K562 (cell line): ENCODE results near the gene VIPR2. TPM values are rescaled to one million over a fixed set of nuclear protein-coding genes. Genes with fewer than 3 reads are reported as not detected.

Source experiments
- ATAC-seq: fragments of 200-7000 bp; cut with Tn5 transposase; 3 replicates; pipeline ENCODE4 v1.9.1; 2020; ENCODE audit warnings: moderate library complexity
- BruUV-seq: library from RNA; stranded (reverse); fragments of 400-500 nt; replicated peaks from 2 replicates; lab custom pipeline; 2021; lab: Mats Ljungman, UMichigan
- CTCF ChIA-PET: fragments of 300-600 bp; formaldehyde crosslinking; extraction: SDS; loops from one replicate; lab custom pipeline; 2021; ENCODE audit warnings: low intra/inter-chr PET ratio; lab: Yijun Ruan, JAX
- POLR2A ChIA-PET: fragments of 300-600, 350-650 bp; sonication (Branson Sonifier 250); formaldehyde crosslinking; extraction: SDS; loops from one replicate; lab custom pipeline; 2021; ENCODE audit warnings: antibody characterized with exemption, inconsistent platforms; lab: Yijun Ruan, JAX
- DNase-seq, 4 experiments: peaks; one replicate each; pipeline versions ENCODE4 v3.0.0 to v3.0.0-alpha.2; 2011 to 2018; ENCODE audit warnings: low spot score in 3 of 4, mixed read lengths in 3 of 4; ENCODE audit errors: extremely low read depth in 1 of 4
- FAIRE-seq: peaks from 2 replicates; lab custom pipeline; 2011; peaks lifted over from hg19 to GRCh38; lab: Jason Lieb, UNC
- H2AFZ ChIP-seq: 2 replicates; pipeline ENCODE4 v1.6.0; 2011; ENCODE audit warnings: low read depth, low read length, control low read depth, inconsistent platforms
- H3K27ac ChIP-seq: fragments of 200-600 bp; 3 replicates; pipeline ENCODE4 v1.8.0; 2011; ENCODE audit warnings: low read depth, mild to moderate bottlenecking, control low read depth, inconsistent platforms, low read length, moderate library complexity, mixed read lengths; ENCODE audit errors: extremely low read depth
- H3K27me3 ChIP-seq, 2 experiments: fragments of 300-600 bp in 1 of 2; 2 replicates in 1 of 2; 3 replicates in 1 of 2; pipeline versions ENCODE4 v1.6.0 to v1.8.0; 2011; ENCODE audit warnings: inconsistent platforms in 2 of 2, low read length in 2 of 2, mild to moderate bottlenecking in 1 of 2, mixed read lengths in 1 of 2, moderate library complexity in 1 of 2; ENCODE audit not compliant: control insufficient read depth in 2 of 2, insufficient read depth in 2 of 2
- H3K36me3 ChIP-seq: fragments of 300-600 bp; 3 replicates; pipeline ENCODE4 v1.8.0; 2011; ENCODE audit warnings: mild to moderate bottlenecking, low read length, inconsistent platforms; ENCODE audit not compliant: control insufficient read depth, insufficient read depth
- H3K4me1 ChIP-seq, 2 experiments: fragments of 200-600 bp in 1 of 2; replicated peaks in 1 of 2; 2 replicates in 1 of 2; 3 replicates in 1 of 2; pipeline versions ENCODE4 v1.5.1 to v1.8.0; 2011; ENCODE audit warnings: inconsistent platforms in 2 of 2, low read length in 2 of 2, mild to moderate bottlenecking in 1 of 2, mixed read lengths in 1 of 2, moderate library complexity in 1 of 2; ENCODE audit not compliant: control insufficient read depth in 2 of 2, insufficient read depth in 2 of 2
- H3K4me2 ChIP-seq: 2 replicates; pipeline ENCODE4 v1.6.1; 2011; ENCODE audit warnings: low read length, control low read depth, inconsistent platforms, mixed read lengths; ENCODE audit not compliant: insufficient read depth
- H3K4me3 ChIP-seq: fragments of 200-600 bp; sonication (generic), shearing (Covaris generic); 2 replicates; pipeline ENCODE4 v1.5.1; 2016; ENCODE audit warnings: control low read depth, inconsistent platforms
- H3K79me2 ChIP-seq: fragments of 200-600 bp; 3 replicates; pipeline ENCODE4 v1.8.0; 2011; ENCODE audit warnings: low read length, inconsistent platforms; ENCODE audit not compliant: control insufficient read depth, insufficient read depth
- H3K9ac ChIP-seq, 2 experiments: 2 replicates each; pipeline versions ENCODE4 v1.6.0 to v1.6.1; 2011; ENCODE audit warnings: low read depth in 2 of 2, low read length in 2 of 2, control low read depth in 1 of 2, inconsistent platforms in 1 of 2, mild to moderate bottlenecking in 1 of 2, mixed read lengths in 1 of 2; ENCODE audit not compliant: insufficient read depth in 1 of 2
- H3K9me1 ChIP-seq: one replicate; pipeline ENCODE4 v1.6.0; 2011; ENCODE audit warnings: inconsistent platforms, mild to moderate bottlenecking, low read length, moderate library complexity; ENCODE audit not compliant: control insufficient read depth, insufficient read depth
- H3K9me3 ChIP-seq: replicated peaks from 2 replicates; pipeline ENCODE4 v1.5.1; 2011; ENCODE audit warnings: low read depth, low read length, inconsistent platforms; ENCODE audit not compliant: control insufficient read depth, insufficient read depth
- H4K20me1 ChIP-seq: replicated peaks from 2 replicates; pipeline ENCODE4 v1.6.1; 2011; ENCODE audit warnings: low read length, inconsistent platforms, mixed read lengths; ENCODE audit not compliant: control insufficient read depth, insufficient read depth
- EHMT2 ChIP-seq: fragments of 450-650 bp; IDR thresholded peaks from 2 replicates; pipeline ENCODE4 v1.6.1; 2018; ENCODE audit warnings: antibody characterized with exemption
- MEIS2 ChIP-seq: fragments of 450-650 bp; IDR thresholded peaks from 2 replicates; pipeline ENCODE4 v1.6.1; 2014; ENCODE audit warnings: mild to moderate bottlenecking; ENCODE audit not compliant: partially characterized antibody
- NR2C2 ChIP-seq, 2 experiments: fragments of 200-800 bp in 1 of 2; sonication (Bioruptor generic) in 1 of 2; sonication (generic) in 1 of 2; formaldehyde crosslinking in 1 of 2; IDR thresholded peaks; 2 replicates each; pipeline versions ENCODE4 v1.6.1 to v1.8.0; 2016 to 2022; ENCODE audit warnings: mild to moderate bottlenecking in 1 of 2, missing compliant biosample characterization in 1 of 2, missing genetic modification characterization in 1 of 2, missing genetic modification reagents in 1 of 2
- USF2 ChIP-seq: sonication (generic); formaldehyde crosslinking; IDR thresholded peaks from 2 replicates; pipeline ENCODE4 v1.5.0; 2020; ENCODE audit warnings: missing genetic modification reagents
- ZFP1 ChIP-seq: fragments of 450-650 bp; formaldehyde crosslinking; IDR thresholded peaks from 2 replicates; pipeline ENCODE4 v1.4.0; 2020; ENCODE audit warnings: mild to moderate bottlenecking, mixed read lengths
- ZNF324 ChIP-seq: fragments of 250-450 bp; sonication (Bioruptor Pico); IDR thresholded peaks from 2 replicates; pipeline ENCODE4 v1.4.0; 2020; ENCODE audit warnings: mild to moderate bottlenecking
- ZNF347 ChIP-seq: fragments of 450-650 bp; formaldehyde crosslinking; IDR thresholded peaks from 2 replicates; pipeline ENCODE4 v1.4.0; 2020; ENCODE audit warnings: low read depth, mild to moderate bottlenecking, moderate library complexity
- ZNF398 ChIP-seq: fragments of 250-450 bp; sonication (Bioruptor Pico); IDR thresholded peaks from 2 replicates; pipeline ENCODE4 v1.8.0; 2021; ENCODE audit warnings: moderate library complexity, mild to moderate bottlenecking, inconsistent platforms
- WGBS: fragments of 100-300 bp; shearing (Covaris generic); methylation state at CpG from one replicate; pipeline ENCODE4 v1.1.6; 2016; ENCODE audit warnings: low coverage, mixed read lengths; ENCODE audit not compliant: insufficient coverage; ENCODE audit errors: missing lambda C conversion rate; 5-methylcytosine and 5-hydroxymethylcytosine counted together
- in situ Hi-C: fragments of 300-500 bp; cut with MboI; formaldehyde crosslinking; loops from 4 replicates; pipeline ENCODE4 v1.15.0; 2018; ENCODE audit warnings: inconsistent platforms, mixed read lengths
- intact Hi-C: fragments of 100-400 bp; cut with micrococcal nuclease; formaldehyde crosslinking; loops from 2 replicates; pipeline ENCODE4 v1.14.2; 2022
- polyA plus RNA-seq, 8 experiments: library from polyadenylated mRNA; depleted of rRNA in 4 of 8; stranded (reverse) in 5 of 8; unstranded in 3 of 8; fragments of >200 nt; fragmentation: Nextera tagmentation in 2 of 8; fragmentation: Illumina TruSeq in 1 of 8; extraction: Ambion mirVana in 2 of 8; extraction: Trizol in 1 of 8; gene quantifications; 2 replicates each; pipeline versions ENCODE4 v1.2.1 to v1.2.3, GENCODE V29; 2011 to 2014; ENCODE audit warnings: inconsistent platforms in 1 of 8, missing spikeins in 1 of 8
- total RNA-seq, 7 experiments: library from RNA; depleted of rRNA in 6 of 7; stranded (reverse); fragments of >200 nt in 6 of 7; fragmentation: Illumina TruSeq in 2 of 7; extraction: Trizol in 2 of 7; gene quantifications; 2 replicates each; pipeline versions ENCODE4 v1.2.1 to v1.2.3, GENCODE V29; 2011 to 2021; ENCODE audit warnings: low replicate concordance in 1 of 7
- TF ChIP-seq, protein P1 (sequence below): sonication (generic); formaldehyde crosslinking; IDR thresholded peaks from 2 replicates; pipeline ENCODE4 v1.8.1; 2023; ENCODE audit warnings: mild to moderate bottlenecking, missing genetic modification reagents, moderate library complexity

The VIPR2 gene
- total and polyA plus RNA-seq, 9 of the 15 experiments (the other 6 are each of a cell fraction or from before 2014, with no cell fraction given), result 0.04 TPM; not detected in 8

GRCh38 chr7:159042103-159042502 is 102.6 kb downstream of the VIPR2 start:
- Histone ChIP-seq H4K20me1 (no peaks in the 10 kb centered on the region), H3K79me2 (no peaks in the 10 kb centered on the region), H3K4me1 (peaks cover 0 to 2% of the 10 kb centered on the region in 2 experiments; a peak in 1 of 5 replicates), H3K9me1 (no peaks in the 10 kb centered on the region), H3K4me3 (no peak overlapping the region), H3K27me3 (peaks cover 50 to 53% of the 10 kb centered on the region in 2 experiments), H3K27ac (no peak overlapping the region), H3K4me2 (no peak overlapping the region), H2AFZ (no peak overlapping the region), H3K9me3 (no peaks in the 10 kb centered on the region), H3K36me3 (no peaks in the 10 kb centered on the region), H3K9ac (no peak overlapping the region)
- FAIRE-seq, result no peak
- 2% methylated on average over 8 of the region's 8 CpGs for WGBS
- ATAC-seq, result no peak
- intact Hi-C loops (no loop called here), in situ Hi-C loops (no loop called here)
- no TSS peak for BruUV-seq
- POLR2A ChIA-PET, result interaction anchor here (0.6 to 0.9 kb wide), 3 partner anchors 17 to 450 kb away, joined by 3 to 5 read pairs (median 3); no protein-coding TSS in a partner anchor
- CTCF ChIA-PET, result no interaction called here
- no peak for DNase-seq
- TF ChIP-seq EHMT2 (no peak), ZFP1 (CRISPR knock-in tag) (no peak), ZNF347 (CRISPR knock-in tag) (no peak), ZNF398 (no peak), MEIS2 (no peak), USF2 (CRISPR knock-in tag) (no peak), ZNF324 (no peak), NR2C2 (CRISPR knock-in tag; IDR thresholded peaks at IDR 0.05) (no peak), NR2C2 (tag; IDR thresholded peaks at IDR 0.05) (no peak)
- TF ChIP-seq, protein P1, sequence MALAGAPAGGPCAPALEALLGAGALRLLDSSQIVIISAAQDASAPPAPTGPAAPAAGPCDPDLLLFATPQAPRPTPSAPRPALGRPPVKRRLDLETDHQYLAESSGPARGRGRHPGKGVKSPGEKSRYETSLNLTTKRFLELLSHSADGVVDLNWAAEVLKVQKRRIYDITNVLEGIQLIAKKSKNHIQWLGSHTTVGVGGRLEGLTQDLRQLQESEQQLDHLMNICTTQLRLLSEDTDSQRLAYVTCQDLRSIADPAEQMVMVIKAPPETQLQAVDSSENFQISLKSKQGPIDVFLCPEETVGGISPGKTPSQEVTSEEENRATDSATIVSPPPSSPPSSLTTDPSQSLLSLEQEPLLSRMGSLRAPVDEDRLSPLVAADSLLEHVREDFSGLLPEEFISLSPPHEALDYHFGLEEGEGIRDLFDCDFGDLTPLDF, result no peak
